ENCODE data around the gene CALCR. TPM values are rescaled to one million over a fixed set of nuclear protein-coding genes. Genes with fewer than 3 reads are reported as not detected.
"Not testable (repeated sequence)": the region's sequence is repeated elsewhere in the genome, so short reads cannot be mapped to it uniquely, and the experiment has no call there.

Gene CALCR
- total RNA-seq, 1 donor from 2014 or later = 7.0 TPM

GRCh38 chr7:93559639-93560491, 14.7 kb downstream of the CALCR start:
- no peak for DNase-seq

GRCh38 chr7:93558705-93559614, 15.6 kb downstream of the CALCR start:
- DNase-seq = no peak

GRCh38 chr7:93551931-93552330, 22.6 kb downstream of the CALCR start:
- no peak for DNase-seq

- peak; percentile 59 for DNase-seq
Observed at GRCh38 chr7:93551063-93551895, 23.2 kb downstream of the CALCR start.

GRCh38 chr7:93547716-93548115, 26.8 kb downstream of the CALCR start:
- no peak for DNase-seq

GRCh38 chr7:93544691-93545090, 29.8 kb downstream of the CALCR start:
- peak; percentile 62 for DNase-seq

GRCh38 chr7:93538061-93538460, 36.5 kb downstream of the CALCR start:
- DNase-seq = no peak

GRCh38 chr7:93535616-93536015, 38.9 kb downstream of the CALCR start:
- no peak for DNase-seq

GRCh38 chr7:93530701-93531100, 43.8 kb downstream of the CALCR start:
- peak; percentile 18 for DNase-seq

GRCh38 chr7:93516834-93517233, 57.7 kb downstream of the CALCR start:
- DNase-seq = no peak

- DNase-seq = no peak
Observed at GRCh38 chr7:93515144-93515543, 59.4 kb downstream of the CALCR start.

- no peak for DNase-seq
Observed at GRCh38 chr7:93509303-93509702, 65.2 kb downstream of the CALCR start.

- DNase-seq = no peak
Observed at GRCh38 chr7:93503088-93503487, 71.4 kb downstream of the CALCR start.

GRCh38 chr7:93491860-93492259, 82.7 kb downstream of the CALCR start:
- DNase-seq = not testable (repeated sequence)

- DNase-seq = no peak
Observed at GRCh38 chr7:93476491-93477344, 97.8 kb downstream of the CALCR start.

GRCh38 chr7:93475811-93476210, 98.7 kb downstream of the CALCR start:
- no peak for DNase-seq

- DNase-seq = no peak
Observed at GRCh38 chr7:93471456-93471855, 103.1 kb downstream of the CALCR start.

GRCh38 chr7:93463764-93464163, 110.8 kb downstream of the CALCR start:
- no peak for DNase-seq

GRCh38 chr7:93461350-93461749, 113.2 kb downstream of the CALCR start:
- DNase-seq = peak; percentile 37

- no peak for DNase-seq
Observed at GRCh38 chr7:93453262-93453661, 121.3 kb downstream of the CALCR start.

GRCh38 chr7:93448176-93448575, 126.3 kb downstream of the CALCR start:
- DNase-seq = no peak

Data from tongue (tissue), 2 donors.